H1 (cell line): ENCODE results near the gene CNTN5. TPM values are rescaled to one million over a fixed set of nuclear protein-coding genes. Genes with fewer than 3 reads are reported as not detected.

Source experiments
- CTCF ChIA-PET: fragments of 300-600 bp; sonication (Branson Sonifier 250); formaldehyde crosslinking; loops from one replicate; lab custom pipeline; 2021; ENCODE audit not compliant: partially characterized antibody; lab: Charles Lee
- POLR2A ChIA-PET: fragments of 300-600 bp; sonication (Branson Sonifier 250); formaldehyde crosslinking; loops from one replicate; lab custom pipeline; 2021; ENCODE audit warnings: inconsistent platforms; ENCODE audit not compliant: partially characterized antibody; lab: Charles Lee
- DNase-seq, 2 experiments: peaks; one replicate each; pipeline versions ENCODE4 v3.0.0 to v3.0.0-alpha.2; 2010 to 2022; ENCODE audit warnings: low spot score in 2 of 2, low read depth in 1 of 2, mixed read lengths in 1 of 2
- FAIRE-seq: peaks from 2 replicates; lab custom pipeline; 2011; peaks lifted over from hg19 to GRCh38; lab: Jason Lieb, UNC
- H2AFZ ChIP-seq: 2 replicates; pipeline ENCODE4 v1.8.1; 2012; ENCODE audit warnings: low read length, inconsistent platforms
- H2AK5ac ChIP-seq: 2 replicates; pipeline ENCODE4 v1.6.1; 2013; ENCODE audit warnings: low read depth, low read length
- H2BK120ac ChIP-seq: replicated peaks from 2 replicates; pipeline ENCODE3; 2013; ENCODE audit warnings: low read depth, low read length, inconsistent platforms
- H2BK12ac ChIP-seq: 2 replicates; pipeline ENCODE4 v1.6.1; 2013; ENCODE audit warnings: low read depth, low read length
- H2BK15ac ChIP-seq: 2 replicates; pipeline ENCODE4 v1.6.1; 2013; ENCODE audit warnings: low read length
- H2BK20ac ChIP-seq: 2 replicates; pipeline ENCODE4 v1.6.1; 2013; ENCODE audit warnings: low read length
- H2BK5ac ChIP-seq: 2 replicates; pipeline ENCODE4 v1.6.1; 2013; ENCODE audit warnings: low read depth, low read length
- H3K14ac ChIP-seq: 2 replicates; pipeline ENCODE4 v1.6.1; 2013; ENCODE audit warnings: inconsistent platforms; ENCODE audit not compliant: insufficient read length
- H3K18ac ChIP-seq: 2 replicates; pipeline ENCODE4 v1.6.1; 2013; ENCODE audit warnings: low read length; ENCODE audit errors: extremely low read depth
- H3K23ac ChIP-seq: 2 replicates; pipeline ENCODE4 v1.6.1; 2013; ENCODE audit warnings: inconsistent platforms; ENCODE audit not compliant: insufficient read length
- H3K23me2 ChIP-seq: 2 replicates; pipeline ENCODE4 v1.6.1; 2013; ENCODE audit warnings: low read depth, low read length
- H3K27ac ChIP-seq: 2 replicates; pipeline ENCODE4 v1.6.1; 2011; ENCODE audit warnings: low read depth, low read length, inconsistent platforms
- H3K27me3 ChIP-seq, 4 experiments: replicated peaks in 1 of 4; 1 replicate in 1 of 4; 2 replicates in 3 of 4; pipeline versions ENCODE4 v1.6.1 to v1.8.1; 2011 to 2013; ENCODE audit warnings: low read length in 3 of 4, mild to moderate bottlenecking in 3 of 4, inconsistent platforms in 2 of 4, mixed read lengths in 2 of 4, moderate library complexity in 1 of 4; ENCODE audit not compliant: control insufficient read depth in 3 of 4, insufficient read depth in 3 of 4; ENCODE audit errors: extremely low read depth in 1 of 4
- H3K36me3 ChIP-seq, 4 experiments: 2 replicates each; pipeline versions ENCODE4 v1.6.1 to v1.8.1; 2011 to 2013; ENCODE audit warnings: mild to moderate bottlenecking in 4 of 4, low read length in 3 of 4, moderate library complexity in 2 of 4, control low read depth in 1 of 4, inconsistent platforms in 1 of 4; ENCODE audit not compliant: insufficient read depth in 4 of 4, control insufficient read depth in 2 of 4
- H3K4ac ChIP-seq: replicated peaks from 2 replicates; pipeline ENCODE3; 2013; ENCODE audit warnings: low read length, low read depth, mixed read lengths, inconsistent platforms; ENCODE audit not compliant: insufficient read length
- H3K4me1 ChIP-seq, 4 experiments: replicated peaks in 1 of 4; 1 replicate in 1 of 4; 2 replicates in 3 of 4; pipeline versions ENCODE4 v1.6.1 to v1.8.1; 2011 to 2013; ENCODE audit warnings: low read length in 3 of 4, inconsistent platforms in 2 of 4, mixed read lengths in 1 of 4; ENCODE audit not compliant: insufficient read depth in 4 of 4, control insufficient read depth in 3 of 4
- H3K4me2 ChIP-seq, 2 experiments: 2 replicates each; pipeline versions ENCODE4 v1.6.1 to v1.8.1; 2011 to 2013; ENCODE audit warnings: low read depth in 2 of 2, low read length in 2 of 2, control low read depth in 1 of 2, inconsistent platforms in 1 of 2, mild to moderate bottlenecking in 1 of 2; ENCODE audit not compliant: insufficient read depth in 1 of 2
- H3K4me3 ChIP-seq, 4 experiments: fragments of 200-600, 300-600 bp in 1 of 4; sonication (generic), shearing (Covaris generic), sonication (Bioruptor Twin) in 1 of 4; 2 replicates each; pipeline versions ENCODE4 v1.5.1 to v1.8.1; 2011 to 2016; ENCODE audit warnings: low read length in 4 of 4, low read depth in 3 of 4, control low read depth in 2 of 4, inconsistent platforms in 2 of 4, mild to moderate bottlenecking in 2 of 4, mixed read lengths in 1 of 4, moderate library complexity in 1 of 4; ENCODE audit not compliant: insufficient read depth in 2 of 4; ENCODE audit errors: extremely low read depth in 1 of 4
- H3K56ac ChIP-seq: replicated peaks from 2 replicates; pipeline ENCODE3; 2013; ENCODE audit warnings: low read depth, mild to moderate bottlenecking, mixed read lengths, low read length, inconsistent platforms; ENCODE audit not compliant: insufficient read length
- H3K79me1 ChIP-seq: 2 replicates; pipeline ENCODE4 v1.6.1; 2013; ENCODE audit warnings: low read depth, low read length, control low read depth
- H3K79me2 ChIP-seq, 2 experiments: 2 replicates each; pipeline versions ENCODE4 v1.6.1 to v1.8.1; 2012 to 2013; ENCODE audit warnings: low read length in 2 of 2, mild to moderate bottlenecking in 2 of 2, inconsistent platforms in 1 of 2; ENCODE audit not compliant: insufficient read depth in 2 of 2, control insufficient read depth in 1 of 2
- H3K9ac ChIP-seq, 4 experiments: replicated peaks in 1 of 4; 1 replicate in 1 of 4; 2 replicates in 3 of 4; pipeline versions ENCODE4 v1.6.1 to v1.8.1; 2011 to 2013; ENCODE audit warnings: low read depth in 3 of 4, low read length in 3 of 4, control low read depth in 2 of 4, mild to moderate bottlenecking in 2 of 4, moderate library complexity in 2 of 4, inconsistent platforms in 1 of 4; ENCODE audit errors: extremely low read depth in 1 of 4
- H3K9me3 ChIP-seq, 2 experiments: 2 replicates each; pipeline versions ENCODE4 v1.6.1 to v1.8.1; 2012 to 2013; ENCODE audit warnings: mild to moderate bottlenecking in 2 of 2, moderate library complexity in 2 of 2, control low read depth in 1 of 2, inconsistent platforms in 1 of 2, low read depth in 1 of 2, low read length in 1 of 2, mixed read lengths in 1 of 2; ENCODE audit not compliant: insufficient read depth in 2 of 2
- H4K20me1 ChIP-seq, 2 experiments: replicated peaks in 1 of 2; 2 replicates each; pipeline versions ENCODE3 to v1.8.1; 2011 to 2013; ENCODE audit warnings: inconsistent platforms in 2 of 2, low read length in 2 of 2, mild to moderate bottlenecking in 1 of 2; ENCODE audit not compliant: insufficient read depth in 2 of 2, control insufficient read depth in 1 of 2
- H4K5ac ChIP-seq: 2 replicates; pipeline ENCODE4 v1.6.1; 2013; ENCODE audit warnings: low read length, low read depth, mixed read lengths, inconsistent platforms; ENCODE audit not compliant: insufficient read length
- H4K8ac ChIP-seq: 2 replicates; pipeline ENCODE4 v1.8.0; 2013; ENCODE audit warnings: mild to moderate bottlenecking, moderate library complexity, low read length, inconsistent platforms; ENCODE audit not compliant: insufficient read depth; ENCODE audit errors: extremely low read depth
- H4K91ac ChIP-seq: replicated peaks from 2 replicates; pipeline ENCODE3; 2013; ENCODE audit warnings: low read length, mixed read lengths, inconsistent platforms; ENCODE audit not compliant: insufficient read length
- JUND ChIP-seq: IDR thresholded peaks from 2 replicates; pipeline ENCODE4 v1.6.1; 2011; ENCODE audit warnings: mild to moderate bottlenecking, improper control_type of control experiment, low read length
- WGBS, 2 experiments: shearing (Covaris generic) in 1 of 2; methylation state at CpG; one replicate each; pipeline versions ENCODE4 v1.1.6 to v1.1.7; 2013 to 2015; ENCODE audit warnings: low lambda C conversion rate in 2 of 2, mixed read lengths in 2 of 2, inconsistent platforms in 1 of 2, low coverage in 1 of 2, missing lambda C conversion rate in 1 of 2; ENCODE audit not compliant: insufficient replicate concordance in 2 of 2, insufficient coverage in 1 of 2, insufficient read length in 1 of 2; ENCODE audit errors: extremely low coverage in 1 of 2, missing lambda C conversion rate in 1 of 2; 5-methylcytosine and 5-hydroxymethylcytosine counted together
- polyA plus RNA-seq, 7 experiments: library from polyadenylated mRNA; depleted of rRNA in 3 of 7; stranded (reverse) in 5 of 7; unstranded in 2 of 7; fragments of >200 nt in 5 of 7; fragments of 200-250 nt in 2 of 7; gene quantifications; 1 replicate in 5 of 7; 2 replicates in 1 of 7; 4 replicates in 1 of 7; pipeline versions ENCODE4 v1.2.1 to v1.2.3, GENCODE V29; 2011 to 2013; ENCODE audit warnings: missing spikeins in 2 of 7, mixed read lengths in 2 of 7
- total RNA-seq: library from RNA; stranded (reverse); fragmentation: NEBNext Ultra II Directional; extraction: Animal tissue kit (Norgen Biotek cat#: 25700); gene quantifications from 2 replicates; pipeline ENCODE4 v1.2.1, GENCODE V29; 2021

CNTN5 gene
- total and polyA plus RNA-seq, 2 of the 8 experiments (the other 6 are each of a cell fraction or from before 2014, with no cell fraction given) = not detected

DNA sequence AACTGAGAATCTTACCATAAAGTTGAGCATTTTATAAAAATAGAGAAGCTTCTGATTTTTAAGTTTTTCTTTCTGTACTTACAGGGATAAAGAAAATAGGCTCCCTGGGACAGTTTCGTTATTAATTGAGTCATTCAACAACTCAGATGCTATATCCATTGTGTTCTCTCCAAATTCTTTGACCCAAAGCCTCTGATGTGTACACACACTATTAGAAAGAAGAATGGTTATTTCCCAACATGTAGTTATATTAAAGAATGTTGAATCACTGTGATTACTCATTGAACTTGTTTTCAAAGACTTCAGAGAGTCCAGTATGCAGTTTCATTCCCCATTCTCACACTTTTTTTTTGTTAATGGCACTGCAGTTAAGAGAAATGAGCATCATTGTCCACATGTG, 932.1 kb downstream of the CNTN5 start:
- Histone ChIP-seq H2BK5ac (no peak overlapping the region), H2BK15ac (no peak overlapping the region), H3K14ac (no peak overlapping the region), H2BK12ac (no peak overlapping the region), H3K23ac (no peak overlapping the region), H3K4me3 (no peak overlapping the region), H3K79me1 (no peaks in the 10 kb centered on the region), H3K9ac (no peak overlapping the region), H3K27ac (no peak overlapping the region), H3K4me1 (no peaks in the 10 kb centered on the region), H4K8ac (no peak overlapping the region), H3K79me2 (no peaks in the 10 kb centered on the region), H2AK5ac (no peak overlapping the region), H2BK20ac (no peak overlapping the region), H3K23me2 (no peaks in the 10 kb centered on the region), H3K36me3 (no peaks in the 10 kb centered on the region), H4K91ac (no peak overlapping the region), H4K20me1 (no peaks in the 10 kb centered on the region), H3K4me2 (no peak overlapping the region), H2BK120ac (no peak overlapping the region), H3K56ac (no peak overlapping the region), H2AFZ (no peak overlapping the region), H3K9me3 (no peaks in the 10 kb centered on the region), H3K4ac (no peak overlapping the region), H3K27me3 (no peaks in the 10 kb centered on the region), H3K18ac (no peak overlapping the region), H4K5ac (no peak overlapping the region)
- ChIA-PET CTCF (no interaction called here), POLR2A (no interaction called here)
- no peak for FAIRE-seq
- DNase-seq = no peak
- 89% methylated on average over 1 of the region's 1 CpG; no CpG with 5 or more reads in 1 of the 2 experiments for WGBS, 2 experiments
- no peak for TF ChIP-seq JUND
